Epidermal melanocyte (primary cell): ENCODE results near the gene ARHGAP4.

Experiments
- DNase-seq: peaks from one replicate; pipeline ENCODE4 v3.0.0; 2011; ENCODE audit warnings: low spot score; ENCODE audit not compliant: insufficient read length

ARHGAP4 gene

DNA sequence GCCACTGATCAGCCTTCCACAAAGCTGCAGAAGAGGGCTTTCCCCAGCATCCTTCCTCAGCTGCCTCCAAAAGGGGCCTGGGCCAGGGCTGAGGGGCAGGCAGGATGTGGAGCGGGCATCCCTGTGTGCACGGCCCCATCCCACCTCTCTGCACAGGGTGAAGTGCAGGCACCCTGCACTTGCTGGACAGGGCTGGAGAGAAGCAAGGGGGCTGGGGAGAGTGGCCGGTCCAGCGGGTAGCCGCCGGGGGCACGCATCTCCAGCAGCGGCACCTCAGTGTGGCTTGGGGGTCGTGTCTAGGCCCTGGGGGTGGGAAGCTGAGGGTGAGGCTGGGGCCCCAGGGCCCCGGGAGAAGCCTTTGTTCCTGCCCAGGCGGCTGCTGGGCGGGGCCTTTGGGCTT, 18.6 kb downstream of the ARHGAP4 start:
- DNase-seq, result no peak

DNA sequence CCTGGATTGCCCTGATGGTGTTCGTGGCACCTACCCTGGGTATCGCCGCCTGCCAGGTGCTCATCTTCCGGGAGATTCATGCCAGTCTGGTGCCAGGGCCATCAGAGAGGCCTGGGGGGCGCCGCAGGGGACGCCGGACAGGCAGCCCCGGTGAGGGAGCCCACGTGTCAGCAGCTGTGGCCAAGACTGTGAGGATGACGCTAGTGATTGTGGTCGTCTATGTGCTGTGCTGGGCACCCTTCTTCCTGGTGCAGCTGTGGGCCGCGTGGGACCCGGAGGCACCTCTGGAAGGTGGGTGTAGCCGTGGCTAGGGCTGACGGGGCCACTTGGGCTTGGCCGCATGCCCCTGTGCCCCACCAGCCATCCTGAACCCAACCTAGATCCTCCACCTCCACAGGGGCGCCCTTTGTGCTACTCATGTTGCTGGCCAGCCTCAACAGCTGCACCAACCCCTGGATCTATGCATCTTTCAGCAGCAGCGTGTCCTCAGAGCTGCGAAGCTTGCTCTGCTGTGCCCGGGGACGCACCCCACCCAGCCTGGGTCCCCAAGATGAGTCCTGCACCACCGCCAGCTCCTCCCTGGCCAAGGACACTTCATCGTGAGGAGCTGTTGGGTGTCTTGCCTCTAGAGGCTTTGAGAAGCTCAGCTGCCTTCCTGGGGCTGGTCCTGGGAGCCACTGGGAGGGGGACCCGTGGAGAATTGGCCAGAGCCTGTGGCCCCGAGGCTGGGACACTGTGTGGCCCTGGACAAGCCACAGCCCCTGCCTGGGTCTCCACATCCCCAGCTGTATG, 19.7 kb downstream of the ARHGAP4 start:
- DNase-seq, result no peak

GRCh38 chrX:153905481-153906095, 20.5 kb downstream of the ARHGAP4 start:
- no peak for DNase-seq

DNA sequence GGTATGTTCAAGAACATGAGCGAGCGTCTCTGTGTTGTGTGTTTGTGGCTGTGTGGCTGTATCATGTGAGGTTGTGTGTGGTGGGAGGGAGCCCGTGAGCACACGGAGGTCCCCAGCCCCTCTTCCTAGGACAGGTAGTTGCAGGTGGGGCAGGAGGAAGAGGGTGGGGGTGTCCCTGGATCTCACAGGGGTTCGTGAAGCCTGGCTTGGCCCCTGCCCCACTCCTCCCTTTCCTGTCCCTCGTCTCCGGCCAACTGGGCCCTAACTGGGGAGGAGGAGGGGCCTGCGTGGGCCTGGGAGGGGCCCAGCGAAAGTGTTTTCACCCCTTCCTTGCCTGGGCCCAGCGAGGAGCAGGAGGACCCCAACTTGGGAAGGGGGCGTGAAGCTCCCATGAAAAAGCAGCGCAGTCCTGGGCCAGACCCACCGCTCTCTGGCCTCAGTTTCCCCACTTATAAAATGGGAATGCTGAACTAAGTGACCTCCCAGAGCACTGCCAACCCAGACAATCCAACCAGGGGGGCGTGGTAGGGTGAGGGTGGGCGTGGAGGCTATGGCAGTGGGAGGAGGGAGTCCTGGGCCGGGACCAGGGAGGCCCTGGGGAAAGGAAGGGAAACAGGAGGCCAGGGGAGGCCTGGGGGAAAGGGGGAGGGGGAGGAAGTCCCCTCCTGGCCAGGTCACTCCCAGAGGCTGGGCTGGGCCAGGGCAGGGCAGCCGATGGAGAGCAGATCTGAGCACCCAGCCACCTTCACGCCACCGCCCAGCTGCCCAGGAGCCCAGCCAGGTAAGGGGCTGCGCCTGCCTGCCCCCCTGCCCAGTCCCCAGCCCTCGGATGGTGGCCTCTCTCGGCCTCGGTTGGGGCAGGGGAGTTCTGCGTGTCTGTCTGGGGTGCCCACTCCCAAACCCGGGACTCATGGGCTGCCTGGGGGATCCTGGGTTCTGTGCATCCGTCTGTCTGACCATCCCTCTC, 21.8 kb downstream of the ARHGAP4 start, which contains the start of gene AVPR2:
AVPR2 (plus strand) TSS at position 683 of the 967 bp plus-strand sequence. CDS start 473 bp downstream, outside the sequence.
- DNase-seq, result no peak

DNA sequence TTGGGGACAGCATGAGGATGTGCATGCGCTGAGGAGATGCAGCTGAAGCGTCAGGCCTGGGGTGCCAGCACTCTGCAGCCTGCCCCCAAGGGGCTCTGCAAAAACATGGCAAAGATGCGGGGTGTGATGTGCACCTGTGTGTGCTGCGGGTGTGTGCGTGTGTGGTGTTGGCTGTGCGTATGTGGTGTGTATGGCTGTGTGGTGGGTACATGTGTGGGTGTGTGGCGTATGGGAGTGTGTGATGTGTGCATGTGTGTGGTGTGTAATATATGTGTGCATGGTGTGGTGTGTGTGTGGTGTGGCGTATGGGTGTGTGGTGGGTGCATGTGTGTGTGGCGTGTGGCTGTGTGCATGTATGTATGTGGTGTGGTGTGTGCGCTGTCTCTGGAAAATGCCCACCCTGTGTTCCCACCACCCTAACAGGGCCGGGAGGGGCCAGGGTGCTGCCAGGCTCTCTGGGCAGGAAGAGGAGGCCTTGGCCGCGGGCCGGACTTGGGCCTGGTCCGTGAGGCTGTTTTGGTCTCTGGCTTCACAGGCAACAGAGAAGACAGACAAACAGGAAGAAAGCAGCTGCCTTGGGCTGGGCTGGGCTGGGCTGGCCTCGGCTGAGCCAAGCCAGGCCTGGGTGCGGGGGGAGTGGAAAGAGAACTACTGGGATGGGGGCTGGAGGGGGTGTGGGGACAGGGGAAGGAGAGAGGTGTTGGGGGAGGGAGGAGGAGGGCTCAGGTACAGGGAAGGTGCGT, 22.7 kb downstream of the ARHGAP4 start:
- DNase-seq, result no peak

DNA sequence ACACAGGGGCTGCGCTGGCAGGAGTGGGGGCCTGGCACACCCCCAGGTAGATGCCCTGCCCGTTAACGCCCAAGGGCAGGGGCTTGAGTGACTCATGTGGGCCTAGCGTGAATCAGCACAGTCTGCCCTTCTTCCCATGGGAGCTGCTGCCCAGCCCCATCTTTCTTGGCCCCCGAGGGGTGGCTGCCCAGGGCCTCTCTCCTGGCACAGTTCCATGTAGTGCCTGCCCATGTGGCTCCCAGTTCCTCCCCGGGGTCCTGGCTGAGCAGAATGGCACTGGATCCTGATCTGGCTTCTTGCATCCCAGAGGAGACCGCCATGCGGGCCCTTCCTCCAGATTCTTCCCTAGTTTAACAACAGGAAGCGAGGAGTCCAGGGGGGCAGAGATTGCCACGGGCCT, 23.7 kb downstream of the ARHGAP4 start:
- no peak for DNase-seq

- no peak for DNase-seq
Measured at GRCh38 chrX:153901753-153902140, 24.3 kb downstream of the ARHGAP4 start.

DNA sequence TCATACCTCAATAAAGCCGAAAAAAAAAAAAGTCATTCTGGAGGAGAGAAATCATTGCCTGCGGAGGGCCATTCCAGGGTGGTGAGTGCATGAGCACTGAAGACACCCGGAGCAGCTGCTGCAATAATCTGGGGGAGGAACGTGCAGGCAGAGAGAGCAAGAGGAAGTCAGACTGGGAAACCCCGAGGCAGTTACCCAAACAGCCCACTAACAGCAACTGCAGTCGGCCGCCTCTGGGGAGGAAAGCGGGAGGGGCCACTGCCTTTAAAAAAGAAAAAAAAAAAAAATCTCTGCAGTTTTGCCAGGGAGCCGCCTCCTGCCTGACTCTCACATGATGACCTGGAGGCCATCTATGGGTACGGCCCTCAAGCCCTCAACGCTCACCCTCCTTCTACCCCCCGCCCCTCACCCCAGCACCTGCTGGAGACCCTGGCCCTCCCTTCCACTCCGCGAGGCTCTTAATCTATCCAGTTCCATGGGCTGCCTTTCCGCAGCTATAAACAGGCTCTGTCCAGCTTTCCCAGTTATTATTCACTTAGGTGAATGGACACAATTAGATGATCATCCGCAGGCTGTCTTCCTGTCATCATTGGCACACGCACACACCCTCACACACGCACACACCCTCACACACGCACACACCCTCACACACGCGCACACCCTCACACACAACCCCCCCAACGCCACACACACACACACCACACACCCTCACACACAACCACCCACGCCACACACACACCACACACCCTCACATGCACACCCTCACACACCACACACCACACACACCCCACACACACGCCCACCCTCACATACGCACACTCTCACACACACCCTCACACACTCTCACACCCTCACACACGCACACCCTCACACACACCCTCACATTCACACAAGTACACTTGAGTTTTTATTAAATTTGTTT, 25.0 kb downstream of the ARHGAP4 start:
- peak; percentile 91 for DNase-seq

- DNase-seq, result no peak
Measured at GRCh38 chrX:153897899-153898298, 28.2 kb downstream of the ARHGAP4 start.

- DNase-seq, result no peak
Measured at GRCh38 chrX:153889123-153889522, 36.9 kb downstream of the ARHGAP4 start.

DNA sequence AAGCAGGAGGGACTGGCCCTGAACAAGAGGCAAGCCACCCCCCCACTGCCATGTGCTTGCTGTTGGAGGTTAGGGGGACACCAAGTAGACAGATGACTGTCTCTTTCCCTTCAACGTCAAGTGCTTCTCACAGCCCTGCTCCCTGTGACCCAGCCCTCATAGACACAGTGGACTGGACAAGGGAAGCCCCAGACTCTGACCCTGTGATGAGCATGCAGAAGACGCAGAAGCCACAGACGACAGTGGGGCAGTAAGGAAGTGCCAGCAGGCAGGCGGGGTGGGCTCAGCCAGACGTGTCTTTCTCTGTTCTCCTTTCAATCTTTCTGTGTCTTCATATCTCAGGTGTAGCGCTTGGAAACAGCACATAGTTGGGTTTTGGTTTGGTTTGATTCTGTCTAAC, 37.7 kb downstream of the ARHGAP4 start:
- DNase-seq, result no peak

DNA sequence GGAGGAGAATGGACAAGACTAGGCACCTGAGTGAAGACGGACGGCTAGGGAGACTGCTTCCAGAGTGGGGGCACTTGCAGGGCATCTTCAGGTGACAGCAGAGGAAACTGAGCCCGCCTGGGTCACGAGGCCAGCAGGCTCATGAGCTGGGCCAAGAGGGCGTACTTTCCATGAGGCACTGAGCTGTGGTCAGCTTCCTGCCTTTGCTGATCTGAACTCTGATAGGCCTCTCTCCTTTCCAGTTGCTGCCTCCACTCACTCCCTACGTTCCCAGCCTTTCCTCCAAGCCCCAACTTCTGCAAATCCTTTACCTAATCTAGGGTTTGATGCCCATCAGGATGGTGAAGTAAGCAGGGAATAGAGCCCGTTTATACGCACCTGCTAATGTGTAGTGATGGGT, 38.7 kb downstream of the ARHGAP4 start:
- no peak for DNase-seq

DNA sequence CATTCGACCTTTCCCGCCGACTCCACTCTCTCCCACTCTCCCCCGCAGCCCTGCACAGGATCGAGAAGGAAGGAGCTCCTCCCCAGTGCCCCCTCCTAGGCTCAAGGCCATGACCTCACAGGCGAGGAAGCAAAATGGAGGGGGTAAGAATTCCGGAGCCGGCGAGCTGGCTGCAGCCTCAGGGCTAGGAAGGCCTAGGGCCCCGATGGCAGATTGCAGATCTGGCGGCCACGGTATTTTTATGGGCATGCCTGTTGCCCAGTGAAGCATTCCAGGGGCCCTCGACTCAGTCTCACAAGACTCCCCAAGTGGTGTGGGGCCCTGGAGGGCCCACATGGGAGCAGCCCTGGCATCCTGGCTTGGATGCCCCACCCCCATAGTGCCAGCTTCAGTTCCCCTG, 39.1 kb downstream of the ARHGAP4 start:
- DNase-seq, result no peak

GRCh38 chrX:153885968-153886903, 39.8 kb downstream of the ARHGAP4 start, which contains the start of gene L1CAM:
Gene L1CAM, minus strand, starts transcription at chrX:153886173. Its CDS starts 10,337 bp downstream, at chrX:153875836.
- no peak for DNase-seq

DNA sequence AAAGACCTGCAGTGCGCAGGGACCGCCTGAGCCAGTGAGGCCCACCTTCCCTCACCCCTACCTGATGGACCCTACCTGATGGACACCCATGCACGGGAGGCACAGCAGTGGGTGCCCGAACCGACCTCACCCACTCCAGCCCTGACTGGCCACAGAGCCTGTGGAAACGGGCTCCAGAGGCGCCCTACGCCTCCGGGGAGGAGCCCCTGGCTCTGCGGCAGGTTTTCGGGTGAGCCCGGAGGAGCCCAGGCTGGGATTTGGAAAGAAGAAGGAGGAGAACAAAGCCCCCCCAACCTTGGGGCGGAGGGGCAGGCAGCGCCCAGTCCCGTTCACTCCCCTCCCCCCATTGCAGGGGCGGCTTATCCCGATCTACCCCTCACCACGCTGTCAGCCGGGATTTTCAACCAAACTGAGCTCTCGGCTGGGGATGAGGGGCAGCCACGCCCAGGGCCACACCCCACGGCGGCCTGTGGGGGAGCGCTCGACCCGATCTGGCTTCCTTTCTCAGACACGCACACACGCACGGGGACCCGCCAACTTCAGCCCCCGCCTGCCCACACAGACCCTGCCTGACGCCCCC, 40.8 kb downstream of the ARHGAP4 start:
- DNase-seq, result no peak

GRCh38 chrX:153884590-153884989, 41.5 kb downstream of the ARHGAP4 start:
- no peak for DNase-seq

GRCh38 chrX:153884136-153884535, 41.9 kb downstream of the ARHGAP4 start:
- no peak for DNase-seq

GRCh38 chrX:153883163-153883843, 42.8 kb downstream of the ARHGAP4 start:
- DNase-seq, result no peak
